Measurements from ENCODE around the gene RNF121.
"Not testable (repeated sequence)": the region's sequence is repeated elsewhere in the genome, so short reads cannot be mapped to it uniquely, and the experiment has no call there.

The RNF121 gene

DNA sequence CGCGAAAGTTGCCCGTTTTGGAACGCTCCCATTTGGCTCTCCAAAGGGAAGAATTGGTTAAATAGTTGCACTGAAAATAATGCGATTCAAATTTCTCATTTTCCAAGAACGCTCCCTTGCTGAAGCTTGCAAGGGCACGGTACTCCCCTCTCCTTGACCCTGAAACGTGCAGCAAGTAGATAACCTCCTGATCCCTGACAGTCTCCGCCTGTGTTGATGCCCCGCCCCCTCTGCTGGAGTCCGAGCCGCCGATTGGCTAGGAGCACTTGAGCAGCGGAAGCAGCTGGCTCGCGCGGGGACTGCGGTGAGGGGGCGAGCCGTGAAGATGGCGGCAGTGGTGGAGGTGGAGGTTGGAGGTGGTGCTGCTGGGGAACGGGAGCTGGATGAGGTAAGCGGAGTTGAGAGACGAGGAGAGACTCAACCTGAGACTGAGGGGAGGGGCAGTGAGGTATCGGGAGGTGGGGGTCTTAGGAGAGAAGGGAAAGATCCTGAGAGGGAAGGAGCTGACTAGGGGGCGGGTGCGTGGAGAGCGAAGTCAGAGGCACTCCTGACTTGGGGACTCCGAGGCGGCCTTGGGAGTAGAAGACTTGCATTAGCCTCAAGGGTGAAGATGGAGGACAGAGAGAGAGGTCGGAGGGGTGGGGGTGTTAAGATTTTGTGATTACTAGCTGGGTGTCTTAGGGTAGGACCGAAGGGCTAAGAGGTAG lies at the start of gene RNF121:
RNF121 (plus strand) TSS at position 310 of the 707 bp plus-strand sequence; CDS start at position 326, 16 bp downstream.
- peaks cover 11% of the 10 kb centered on the region for H3K4me1 ChIP-seq (ENCODE audit: insufficient read depth, low read length)
- peak within 1 kb of the TSS; percentile 74 for H3K4me3 ChIP-seq (ENCODE audit: low read length)
- H3K27me3 ChIP-seq (ENCODE audit: insufficient read depth, low read length) = no peaks in the 10 kb centered on the region
- H3K36me3 ChIP-seq (ENCODE audit: insufficient read depth, low read length) = peaks cover 9% of the 10 kb centered on the region
- no peaks in the 10 kb centered on the region for H3K9me3 ChIP-seq (ENCODE audit: low read length)
- H2AFZ ChIP-seq (ENCODE audit: low read depth, low read length) = peak within 1 kb of the TSS; percentile 72

DNA sequence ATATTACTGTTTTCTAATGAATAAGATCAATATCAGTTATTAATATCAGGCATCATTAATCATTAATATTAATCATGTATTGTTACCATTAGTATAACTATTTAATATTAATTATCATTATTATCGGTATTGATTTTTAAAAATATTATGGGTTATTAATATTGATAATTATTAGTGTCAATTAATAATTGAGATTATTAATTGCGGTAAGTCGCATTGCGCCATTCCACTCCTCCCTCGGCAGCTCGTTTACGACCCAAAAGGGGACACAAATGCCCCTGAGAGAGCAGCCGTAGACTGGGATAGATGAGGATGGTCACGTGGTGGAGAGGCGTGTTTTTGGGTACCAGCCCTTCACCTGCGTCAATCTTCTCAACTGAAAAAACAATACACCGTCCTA lies 43.0 kb upstream of the RNF121 start:
- H3K9me3 ChIP-seq (ENCODE audit: low read length); H3K36me3 ChIP-seq (ENCODE audit: insufficient read depth, low read length); H3K4me1 ChIP-seq (ENCODE audit: insufficient read depth, low read length); H3K4me3 ChIP-seq (ENCODE audit: low read length); H2AFZ ChIP-seq (ENCODE audit: low read depth, low read length); H3K27me3 ChIP-seq (ENCODE audit: insufficient read depth, low read length): not testable (repeated sequence)

DNA sequence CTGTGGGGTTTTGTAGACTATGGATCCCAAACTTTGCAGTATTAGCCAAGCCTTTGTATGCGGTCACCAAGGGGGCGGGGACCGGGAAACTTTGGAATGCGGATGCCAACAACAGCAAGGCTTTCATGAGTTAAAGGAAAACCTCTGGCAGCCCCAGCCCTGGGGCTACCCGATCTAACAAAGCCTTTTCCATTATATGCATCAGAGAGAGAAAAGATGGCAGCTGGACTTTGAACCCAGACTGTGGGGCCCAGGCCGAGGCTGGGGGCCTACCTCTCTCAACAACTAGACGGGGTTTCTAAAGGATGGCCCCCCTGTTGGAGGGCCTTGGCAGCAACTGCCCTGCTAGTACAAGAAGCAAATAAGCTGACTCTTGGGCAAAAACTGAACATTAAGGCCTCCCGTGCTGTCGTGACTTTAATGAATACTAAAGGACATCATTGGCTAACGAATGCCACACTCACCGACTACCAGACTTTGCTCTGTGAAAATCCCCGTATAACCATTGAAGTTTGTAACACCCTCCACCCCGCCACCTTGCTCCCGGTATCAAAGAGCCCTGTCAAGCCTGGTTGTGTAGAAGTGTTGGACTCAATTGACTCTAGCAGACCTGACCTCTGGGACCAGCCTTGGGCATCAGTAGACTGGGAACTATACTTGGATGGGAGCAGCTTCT lies 40.4 kb upstream of the RNF121 start:
- H3K27me3 ChIP-seq (ENCODE audit: insufficient read depth, low read length); H3K4me3 ChIP-seq (ENCODE audit: low read length); H3K9me3 ChIP-seq (ENCODE audit: low read length); H3K36me3 ChIP-seq (ENCODE audit: insufficient read depth, low read length); H2AFZ ChIP-seq (ENCODE audit: low read depth, low read length); H3K4me1 ChIP-seq (ENCODE audit: insufficient read depth, low read length): not testable (repeated sequence)

GRCh38 chr11:71889181-71889872 lies 39.5 kb upstream of the RNF121 start:
- H2AFZ ChIP-seq (ENCODE audit: low read depth, low read length); H3K27me3 ChIP-seq (ENCODE audit: insufficient read depth, low read length); H3K36me3 ChIP-seq (ENCODE audit: insufficient read depth, low read length); H3K4me1 ChIP-seq (ENCODE audit: insufficient read depth, low read length); H3K9me3 ChIP-seq (ENCODE audit: low read length); H3K4me3 ChIP-seq (ENCODE audit: low read length): not testable (repeated sequence)

DNA sequence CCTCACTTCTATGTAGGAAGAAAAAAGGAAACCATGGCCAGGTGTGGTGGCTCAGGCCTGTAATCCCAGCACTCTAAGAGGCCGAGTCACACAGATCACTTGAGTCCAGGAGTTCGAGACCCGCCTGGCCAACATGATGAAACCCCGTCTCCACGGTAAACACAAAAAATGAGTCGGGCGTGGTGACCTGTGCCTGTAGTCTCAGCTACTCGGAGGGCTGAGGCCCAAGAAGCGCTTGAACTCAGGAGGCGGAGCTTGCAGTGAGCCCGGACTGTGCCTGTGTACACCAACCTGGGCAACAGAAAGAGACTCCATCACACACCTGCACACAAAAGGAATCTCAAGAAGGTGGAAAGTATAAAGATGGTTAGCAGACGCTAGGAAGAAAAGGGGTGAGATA lies 32.9 kb upstream of the RNF121 start:
- Histone ChIP-seq H3K9me3 (ENCODE audit: low read length) (peaks cover 5% of the 10 kb centered on the region), H3K4me3 (ENCODE audit: low read length) (no peak overlapping the region), H3K36me3 (ENCODE audit: insufficient read depth, low read length) (peaks cover 2% of the 10 kb centered on the region), H3K27me3 (ENCODE audit: insufficient read depth, low read length) (no peaks in the 10 kb centered on the region), H3K4me1 (ENCODE audit: insufficient read depth, low read length) (no peaks in the 10 kb centered on the region), H2AFZ (ENCODE audit: low read depth, low read length) (no peak overlapping the region)

GRCh38 chr11:71901137-71901536 lies 27.7 kb upstream of the RNF121 start:
- H2AFZ ChIP-seq (ENCODE audit: low read depth, low read length) = not testable (repeated sequence)

GRCh38 chr11:71908218-71908617 lies 20.6 kb upstream of the RNF121 start:
- no peak overlapping the region for H3K4me3 ChIP-seq (ENCODE audit: low read length)
- peaks cover 17% of the 10 kb centered on the region for H3K36me3 ChIP-seq (ENCODE audit: insufficient read depth, low read length)
- no peaks in the 10 kb centered on the region for H3K9me3 ChIP-seq (ENCODE audit: low read length)
- no peaks in the 10 kb centered on the region for H3K27me3 ChIP-seq (ENCODE audit: insufficient read depth, low read length)
- H3K4me1 ChIP-seq (ENCODE audit: insufficient read depth, low read length) = no peaks in the 10 kb centered on the region
- H2AFZ ChIP-seq (ENCODE audit: low read depth, low read length) = no peak overlapping the region

More at GRCh38 chr11:71901137-71901536, 27.7 kb upstream of the RNF121 start:
- not testable (repeated sequence) for H3K4me1 ChIP-seq (ENCODE audit: insufficient read depth, low read length); H3K4me3 ChIP-seq (ENCODE audit: low read length); H3K9me3 ChIP-seq (ENCODE audit: low read length); H3K27me3 ChIP-seq (ENCODE audit: insufficient read depth, low read length); H3K36me3 ChIP-seq (ENCODE audit: insufficient read depth, low read length)

DNA sequence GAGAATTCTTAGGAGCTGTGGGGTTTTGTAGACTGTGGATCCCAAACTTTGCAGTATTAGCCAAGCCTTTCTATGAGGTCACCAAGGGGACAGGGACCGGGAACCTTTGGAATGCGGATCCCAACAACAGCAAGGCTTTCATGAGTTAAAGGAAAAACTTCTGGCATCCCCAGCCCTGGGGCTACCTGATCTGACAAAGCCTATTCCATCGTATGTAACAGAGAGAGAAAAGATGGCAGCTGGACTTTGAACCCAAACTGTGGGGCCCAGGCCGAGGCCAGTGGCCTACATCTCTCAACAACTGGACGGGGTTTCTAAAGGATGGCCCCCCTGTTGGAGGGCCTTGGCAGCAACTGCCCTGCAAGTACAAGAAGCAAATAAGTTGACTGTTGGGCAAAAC lies 18.1 kb upstream of the RNF121 start:
- not testable (repeated sequence) for H3K27me3 ChIP-seq (ENCODE audit: insufficient read depth, low read length); H3K9me3 ChIP-seq (ENCODE audit: low read length); H2AFZ ChIP-seq (ENCODE audit: low read depth, low read length); H3K4me3 ChIP-seq (ENCODE audit: low read length); H3K4me1 ChIP-seq (ENCODE audit: insufficient read depth, low read length)
- peaks cover 27% of the 10 kb centered on the region for H3K36me3 ChIP-seq (ENCODE audit: insufficient read depth, low read length)

DNA sequence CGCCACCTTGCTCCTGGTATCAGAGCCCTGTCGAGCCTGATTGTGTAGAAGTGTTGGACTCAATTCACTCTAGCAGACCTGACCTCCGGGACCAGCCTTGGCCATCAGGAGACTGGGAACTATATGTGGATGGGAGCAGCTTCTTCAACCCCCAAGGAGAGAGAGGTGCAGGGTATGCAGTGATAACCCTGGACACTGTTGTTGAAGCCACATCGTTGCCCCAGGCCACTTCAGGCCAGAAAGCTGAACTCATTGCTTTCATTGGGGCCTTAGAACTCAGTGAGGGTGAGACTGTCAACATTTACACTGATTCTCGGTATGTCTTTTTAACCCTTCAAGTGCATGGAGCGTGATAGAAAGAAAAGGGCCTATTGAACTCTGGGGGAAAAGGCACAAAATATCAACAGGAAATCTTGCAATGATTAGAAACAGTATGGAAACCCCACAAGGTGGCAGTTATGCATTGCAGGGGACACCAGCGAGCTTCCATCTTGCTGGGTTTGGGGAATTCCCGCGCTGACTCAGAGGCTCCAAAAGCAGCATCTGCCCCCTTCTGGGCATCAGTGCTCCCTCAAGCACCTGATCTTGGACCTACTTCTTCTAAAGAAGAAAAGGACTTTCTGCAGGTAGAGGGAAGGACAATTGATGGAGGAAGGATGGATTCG lies 17.4 kb upstream of the RNF121 start:
- not testable (repeated sequence) for H3K4me1 ChIP-seq (ENCODE audit: insufficient read depth, low read length); H3K27me3 ChIP-seq (ENCODE audit: insufficient read depth, low read length); H3K4me3 ChIP-seq (ENCODE audit: low read length); H2AFZ ChIP-seq (ENCODE audit: low read depth, low read length); H3K9me3 ChIP-seq (ENCODE audit: low read length)
- peaks cover 32% of the 10 kb centered on the region for H3K36me3 ChIP-seq (ENCODE audit: insufficient read depth, low read length)

DNA sequence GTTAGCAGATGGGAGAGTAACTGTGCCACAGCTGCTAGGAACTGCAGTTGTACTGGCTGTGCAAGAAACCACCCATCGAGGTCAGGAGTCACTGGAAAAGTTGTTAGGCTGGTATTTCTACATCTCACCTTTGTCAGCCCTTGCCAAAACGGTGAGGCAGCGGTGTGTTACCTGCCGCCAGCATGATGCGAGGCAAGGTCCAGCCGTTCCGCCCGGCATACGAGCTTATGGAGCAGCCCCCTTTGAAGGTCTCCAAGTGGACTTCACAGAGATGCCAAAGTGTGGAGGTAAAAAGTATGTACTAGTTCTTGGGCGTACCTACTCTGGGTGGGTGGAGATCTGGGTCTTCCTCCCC lies 16.9 kb upstream of the RNF121 start:
- H2AFZ ChIP-seq (ENCODE audit: low read depth, low read length); H3K9me3 ChIP-seq (ENCODE audit: low read length); H3K27me3 ChIP-seq (ENCODE audit: insufficient read depth, low read length); H3K4me1 ChIP-seq (ENCODE audit: insufficient read depth, low read length); H3K4me3 ChIP-seq (ENCODE audit: low read length): not testable (repeated sequence)
- peaks cover 34% of the 10 kb centered on the region for H3K36me3 ChIP-seq (ENCODE audit: insufficient read depth, low read length)

DNA sequence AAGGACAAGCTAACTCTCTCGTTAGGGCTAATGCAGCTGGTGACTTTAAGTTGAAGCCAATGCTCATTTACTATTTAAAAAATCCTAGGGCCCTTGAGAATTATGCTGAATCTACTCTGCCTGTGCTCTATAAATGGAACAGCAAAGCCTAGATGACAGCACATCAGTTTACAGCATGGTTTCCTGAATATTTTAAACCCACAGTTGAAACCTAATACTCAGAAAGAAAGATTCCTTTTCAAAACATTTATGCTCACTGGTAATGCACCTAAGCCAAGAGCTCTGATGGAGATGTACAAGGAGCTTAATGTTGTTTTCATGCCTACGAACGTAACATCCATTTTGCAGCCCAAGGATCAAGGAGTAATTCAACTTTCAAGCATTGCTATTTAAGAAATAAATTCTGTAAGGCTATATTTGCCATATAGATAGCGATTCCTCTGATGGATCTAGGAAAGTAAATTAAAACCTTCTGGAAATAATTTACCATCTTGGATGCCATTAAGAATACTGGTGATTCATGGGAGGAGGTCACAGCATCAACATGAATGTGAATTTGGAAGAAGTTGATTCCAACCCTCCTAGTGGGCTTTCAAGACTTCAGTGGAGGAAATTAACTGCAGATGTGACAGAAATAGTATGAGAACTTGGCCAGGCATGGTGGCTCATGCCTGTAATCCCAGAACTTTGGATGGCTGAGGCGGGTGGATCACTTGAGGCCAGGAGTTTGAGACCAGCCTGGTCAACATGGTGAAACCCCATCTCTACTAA lies 14.9 kb upstream of the RNF121 start:
- Histone ChIP-seq H3K4me1 (ENCODE audit: insufficient read depth, low read length) (no peaks in the 10 kb centered on the region), H3K27me3 (ENCODE audit: insufficient read depth, low read length) (no peaks in the 10 kb centered on the region), H2AFZ (ENCODE audit: low read depth, low read length) (no peak overlapping the region), H3K4me3 (ENCODE audit: low read length) (no peak overlapping the region), H3K9me3 (ENCODE audit: low read length) (no peaks in the 10 kb centered on the region), H3K36me3 (ENCODE audit: insufficient read depth, low read length) (peaks cover 37% of the 10 kb centered on the region)

- peaks cover 37% of the 10 kb centered on the region for H3K36me3 ChIP-seq (ENCODE audit: insufficient read depth, low read length)
These were observed 14.1 kb upstream of the RNF121 start for GRCh38 chr11:71914617-71915189.

More at GRCh38 chr11:71914617-71915189, 14.1 kb upstream of the RNF121 start:
- no peaks in the 10 kb centered on the region for H3K27me3 ChIP-seq (ENCODE audit: insufficient read depth, low read length)
- no peaks in the 10 kb centered on the region for H3K4me1 ChIP-seq (ENCODE audit: insufficient read depth, low read length)
- no peaks in the 10 kb centered on the region for H3K9me3 ChIP-seq (ENCODE audit: low read length)
- no peak overlapping the region for H3K4me3 ChIP-seq (ENCODE audit: low read length)
- no peak overlapping the region for H2AFZ ChIP-seq (ENCODE audit: low read depth, low read length)

Measured in neuron (in vitro differentiated cells).